ENCODE results near the gene ABHD12B. TPM values are rescaled to one million over a fixed set of nuclear protein-coding genes. Genes with fewer than 3 reads are reported as not detected.

Gene ABHD12B
- total RNA-seq, 1 experiment from 2014 or later = not detected

Small RNA genes within 50 kb of the gene (small RNA-seq; reads per million reads assigned to genes)
- 0 reads per million in 2 experiments for gene RF00593

Other genes starting within 250 kb of the ABHD12B start
- gene SAV1, start 203.7 kb upstream of the ABHD12B start, total RNA-seq (2014; rRNA removed; shearing (Covaris generic)) = 71.8 and 75.9 TPM in 2 replicates
- 25.6 and 31.7 TPM in 2 replicates for gene NIN, start 40.9 kb upstream of the ABHD12B start, total RNA-seq (2014; rRNA removed; shearing (Covaris generic))
- gene PYGL, start 72.4 kb downstream of the ABHD12B start, total RNA-seq (2014; rRNA removed; shearing (Covaris generic)) = 255 and 258 TPM in 2 replicates
- 0.07 TPM in 1 of 2 replicates, not detected in the other for gene TRIM9, start 223.1 kb downstream of the ABHD12B start, total RNA-seq (2014; rRNA removed; shearing (Covaris generic))